HG03571 (cell line): Measurements from ENCODE around the gene ENDOG.
"Not testable (repeated sequence)": the region's sequence is repeated elsewhere in the genome, so short reads cannot be mapped to it uniquely, and the experiment has no call there.

Experiments used
- ATAC-seq: cut with Tn5 transposase; IDR thresholded peaks from one replicate; pipeline ENCODE4 v1.9.1; 2021; ENCODE audit not compliant: unreplicated experiment

ENDOG gene

GRCh38 chr9:128860937-128861336 is 42.6 kb downstream of the ENDOG start:
- ATAC-seq: no peak

- no peak for ATAC-seq
Measured at GRCh38 chr9:128861501-128861900, 43.2 kb downstream of the ENDOG start.

- ATAC-seq: no peak
Measured at GRCh38 chr9:128862401-128862851, 44.1 kb downstream of the ENDOG start.

- no peak for ATAC-seq
Measured at GRCh38 chr9:128863647-128864046, 45.3 kb downstream of the ENDOG start.

GRCh38 chr9:128870128-128870940 is 52.0 kb downstream of the ENDOG start:
- no peak for ATAC-seq

GRCh38 chr9:128870941-128871265 is 52.6 kb downstream of the ENDOG start:
- not testable (repeated sequence) for ATAC-seq
